K562 (cell line): Measurements from ENCODE around the gene CACNA2D3.

ENCODE experiments used
- LEF1 ChIP-seq: fragments of 450-650 bp; IDR thresholded peaks from 2 replicates; pipeline ENCODE4 v1.6.1; 2016; ENCODE audit warnings: mild to moderate bottlenecking
- SAP30 ChIP-seq: fragments of 200-600 bp; sonication (generic); IDR thresholded peaks from 2 replicates; pipeline ENCODE4 v1.6.1; 2012; ENCODE audit warnings: borderline replicate concordance, low read depth, mild to moderate bottlenecking, moderate library complexity, low read length, control low read depth, inconsistent platforms; ENCODE audit not compliant: insufficient read depth, poor library complexity, severe bottlenecking
- TF ChIP-seq, protein P1 (sequence below): sonication (generic); formaldehyde crosslinking; IDR thresholded peaks from 2 replicates; pipeline ENCODE4 v1.8.1; 2023; ENCODE audit warnings: mild to moderate bottlenecking, missing genetic modification reagents

DNA sequence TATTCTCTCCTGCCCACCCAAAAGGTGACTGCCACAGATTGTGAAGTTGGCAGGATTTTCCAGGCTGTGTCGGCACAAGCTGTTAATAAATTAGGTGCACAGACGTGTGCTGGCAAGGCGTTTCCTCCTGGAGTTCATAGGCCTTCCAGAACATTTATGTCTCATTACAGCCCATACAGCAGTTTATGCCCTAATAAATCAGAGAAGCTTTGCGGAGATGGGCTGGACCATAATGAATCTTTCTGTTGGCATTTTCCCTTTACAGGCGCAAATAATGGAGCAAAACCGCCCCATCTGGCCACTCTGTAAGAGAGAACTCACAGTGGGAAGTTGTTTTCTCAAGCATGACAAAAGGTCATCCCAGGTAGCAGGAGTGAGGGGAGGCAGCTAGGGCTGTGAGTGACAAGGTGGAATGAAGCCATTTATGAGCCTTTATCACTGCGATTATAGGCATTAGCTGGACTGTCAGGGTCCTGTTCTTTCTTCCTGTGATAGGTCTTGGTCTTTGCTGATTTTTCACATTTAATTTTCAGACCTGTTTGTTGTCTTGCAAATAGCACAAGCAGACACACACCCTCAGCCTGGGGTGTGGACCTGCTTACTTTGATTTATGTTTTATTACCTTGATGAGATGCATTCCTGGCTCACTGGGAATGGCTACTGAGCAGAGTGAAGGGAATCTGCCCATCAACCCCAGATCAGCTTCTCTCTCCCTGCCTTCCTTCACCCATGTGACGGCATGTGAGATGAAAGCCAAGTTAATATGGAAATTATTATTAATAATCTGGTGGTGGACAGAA, 548.0 kb downstream of the CACNA2D3 start:
- TF ChIP-seq SAP30 (no peak), LEF1 (no peak)
- TF ChIP-seq, protein P1, sequence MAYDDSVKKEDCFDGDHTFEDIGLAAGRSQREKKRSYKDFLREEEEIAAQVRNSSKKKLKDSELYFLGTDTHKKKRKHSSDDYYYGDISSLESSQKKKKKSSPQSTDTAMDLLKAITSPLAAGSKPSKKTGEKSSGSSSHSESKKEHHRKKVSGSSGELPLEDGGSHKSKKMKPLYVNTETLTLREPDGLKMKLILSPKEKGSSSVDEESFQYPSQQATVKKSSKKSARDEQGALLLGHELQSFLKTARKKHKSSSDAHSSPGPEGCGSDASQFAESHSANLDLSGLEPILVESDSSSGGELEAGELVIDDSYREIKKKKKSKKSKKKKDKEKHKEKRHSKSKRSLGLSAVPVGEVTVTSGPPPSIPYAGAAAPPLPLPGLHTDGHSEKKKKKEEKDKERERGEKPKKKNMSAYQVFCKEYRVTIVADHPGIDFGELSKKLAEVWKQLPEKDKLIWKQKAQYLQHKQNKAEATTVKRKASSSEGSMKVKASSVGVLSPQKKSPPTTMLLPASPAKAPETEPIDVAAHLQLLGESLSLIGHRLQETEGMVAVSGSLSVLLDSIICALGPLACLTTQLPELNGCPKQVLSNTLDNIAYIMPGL = no peak
